K562 (cell line): ENCODE measurements around the gene ETS2. TPM values are rescaled to one million over a fixed set of nuclear protein-coding genes. Genes with fewer than 3 reads are reported as not detected.
A peak's percentile ranks its signal among the peaks of the same experiment; 100 is the strongest.

Experiments
- NFYB ChIP-seq: IDR thresholded peaks from 2 replicates; pipeline ENCODE4 v1.6.1; 2011; ENCODE audit warnings: mild to moderate bottlenecking, moderate library complexity; ENCODE audit not compliant: insufficient read length; ENCODE audit errors: extremely low read depth
- RAD51 ChIP-seq: fragments of 450-650 bp; IDR thresholded peaks from 2 replicates; pipeline ENCODE4 v1.7.1; 2016; ENCODE audit warnings: low read depth, mild to moderate bottlenecking, borderline replicate concordance
- RBM39 ChIP-seq: fragments of 200-400 bp; formaldehyde crosslinking; optimal IDR thresholded peaks from 2 replicates; pipeline ENCODE3; 2018; ENCODE audit warnings: low read depth, low read length
- TFAM ChIP-seq: fragments of 250-450 bp; sonication (Bioruptor Pico); conservative IDR thresholded peaks from 2 replicates; pipeline ENCODE4 v1.5.0; 2021; ENCODE audit warnings: mild to moderate bottlenecking, moderate library complexity
- ZFPM2 ChIP-seq: fragments of 250-450 bp; sonication (Bioruptor Pico); IDR thresholded peaks from 2 replicates; pipeline ENCODE4 v1.5.1; 2022; ENCODE audit warnings: mild to moderate bottlenecking
- ZNF121 ChIP-seq: sonication (generic); formaldehyde crosslinking; conservative IDR thresholded peaks from 2 replicates; pipeline ENCODE4 v1.8.0; 2022; ENCODE audit warnings: missing genetic modification reagents
- ZNF140 ChIP-seq: fragments of 250-450 bp; sonication (Bioruptor Pico); IDR thresholded peaks from 2 replicates; pipeline ENCODE4 v1.8.0; 2021; ENCODE audit warnings: moderate library complexity, mild to moderate bottlenecking, inconsistent platforms
- ZNF146 ChIP-seq: IDR thresholded peaks from one replicate; pipeline ENCODE4 v1.6.1; 2018; ENCODE audit warnings: missing compliant biosample characterization; ENCODE audit not compliant: unreplicated experiment
- polyA plus RNA-seq, 8 experiments: library from polyadenylated mRNA; depleted of rRNA in 4 of 8; stranded (reverse) in 5 of 8; unstranded in 3 of 8; fragments of >200 nt; fragmentation: Nextera tagmentation in 2 of 8; fragmentation: Illumina TruSeq in 1 of 8; extraction: Ambion mirVana in 2 of 8; extraction: Trizol in 1 of 8; gene quantifications; 2 replicates each; pipeline versions ENCODE4 v1.2.1 to v1.2.3, GENCODE V29; 2011 to 2014; ENCODE audit warnings: inconsistent platforms in 1 of 8, missing spikeins in 1 of 8
- total RNA-seq, 7 experiments: library from RNA; depleted of rRNA in 6 of 7; stranded (reverse); fragments of >200 nt in 6 of 7; fragmentation: Illumina TruSeq in 2 of 7; extraction: Trizol in 2 of 7; gene quantifications; 2 replicates each; pipeline versions ENCODE4 v1.2.1 to v1.2.3, GENCODE V29; 2011 to 2021; ENCODE audit warnings: low replicate concordance in 1 of 7
- TF ChIP-seq, protein P1 (sequence below): fragments of 150-350 bp; conservative IDR thresholded peaks from 2 replicates; pipeline ENCODE4 v1.6.1; 2014; ENCODE audit warnings: low read length
- TF ChIP-seq, protein P2 (sequence below): fragments of 200-800 bp; sonication (Bioruptor generic); IDR thresholded peaks from 2 replicates; pipeline ENCODE4 v1.6.1; 2017; ENCODE audit warnings: missing genetic modification characterization, missing compliant biosample characterization
- TF ChIP-seq, protein P3 (sequence below), 2 experiments: fragments of 450-650 bp; IDR thresholded peaks; 2 replicates each; pipeline ENCODE4 v1.6.1; 2016; ENCODE audit warnings: mild to moderate bottlenecking in 2 of 2, borderline replicate concordance in 1 of 2, low read depth in 1 of 2, moderate library complexity in 1 of 2
- TF ChIP-seq, protein P4 (sequence below): sonication (generic); formaldehyde crosslinking; IDR thresholded peaks from 2 replicates; pipeline ENCODE4 v1.8.1; 2022; ENCODE audit warnings: missing genetic modification reagents

The ETS2 gene
- total and polyA plus RNA-seq, 9 of the 15 experiments (the other 6 are each of a cell fraction or from before 2014, with no cell fraction given): 1.7 to 24.4 (median 12.2) TPM

DNA sequence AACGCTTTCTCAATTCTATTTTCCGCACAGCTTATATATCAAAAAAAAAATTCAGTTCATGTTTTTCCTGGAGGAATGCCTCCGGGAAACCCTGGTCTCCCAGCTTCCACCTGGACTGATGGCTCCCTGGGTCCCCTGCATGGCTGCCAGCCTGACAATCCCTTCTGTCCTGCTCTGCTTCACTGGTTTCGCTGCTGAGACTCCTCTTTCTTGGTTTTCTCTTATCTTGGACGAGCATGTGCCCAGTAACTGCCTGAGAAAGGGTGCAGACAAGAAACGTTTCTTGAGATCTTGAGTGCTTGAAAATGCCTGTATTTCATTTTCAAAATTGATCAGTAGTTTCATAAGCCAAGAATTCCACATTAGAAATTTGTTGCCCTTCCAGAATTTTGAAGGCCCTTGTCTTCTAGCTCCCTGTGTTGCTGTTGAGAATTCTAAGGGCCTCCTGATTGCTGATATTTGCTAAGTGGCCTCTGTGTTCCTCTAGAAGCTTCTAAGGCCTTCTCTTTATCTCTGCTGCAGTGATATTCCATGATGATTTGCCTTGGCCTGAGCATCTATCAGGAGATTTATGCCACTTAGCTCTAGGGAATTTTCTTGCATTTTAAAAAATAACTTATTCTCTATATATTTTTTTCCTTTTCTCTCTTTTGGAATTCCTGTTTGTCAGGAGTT is 44.7 kb downstream of the ETS2 start (continued):
- TF ChIP-seq, protein P1, sequence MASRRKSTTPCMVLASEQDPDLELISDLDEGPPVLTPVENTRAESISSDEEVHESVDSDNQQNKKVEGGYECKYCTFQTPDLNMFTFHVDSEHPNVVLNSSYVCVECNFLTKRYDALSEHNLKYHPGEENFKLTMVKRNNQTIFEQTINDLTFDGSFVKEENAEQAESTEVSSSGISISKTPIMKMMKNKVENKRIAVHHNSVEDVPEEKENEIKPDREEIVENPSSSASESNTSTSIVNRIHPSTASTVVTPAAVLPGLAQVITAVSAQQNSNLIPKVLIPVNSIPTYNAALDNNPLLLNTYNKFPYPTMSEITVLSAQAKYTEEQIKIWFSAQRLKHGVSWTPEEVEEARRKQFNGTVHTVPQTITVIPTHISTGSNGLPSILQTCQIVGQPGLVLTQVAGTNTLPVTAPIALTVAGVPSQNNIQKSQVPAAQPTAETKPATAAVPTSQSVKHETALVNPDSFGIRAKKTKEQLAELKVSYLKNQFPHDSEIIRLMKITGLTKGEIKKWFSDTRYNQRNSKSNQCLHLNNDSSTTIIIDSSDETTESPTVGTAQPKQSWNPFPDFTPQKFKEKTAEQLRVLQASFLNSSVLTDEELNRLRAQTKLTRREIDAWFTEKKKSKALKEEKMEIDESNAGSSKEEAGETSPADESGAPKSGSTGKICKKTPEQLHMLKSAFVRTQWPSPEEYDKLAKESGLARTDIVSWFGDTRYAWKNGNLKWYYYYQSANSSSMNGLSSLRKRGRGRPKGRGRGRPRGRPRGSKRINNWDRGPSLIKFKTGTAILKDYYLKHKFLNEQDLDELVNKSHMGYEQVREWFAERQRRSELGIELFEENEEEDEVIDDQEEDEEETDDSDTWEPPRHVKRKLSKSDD: no peak
- TF ChIP-seq, protein P2, sequence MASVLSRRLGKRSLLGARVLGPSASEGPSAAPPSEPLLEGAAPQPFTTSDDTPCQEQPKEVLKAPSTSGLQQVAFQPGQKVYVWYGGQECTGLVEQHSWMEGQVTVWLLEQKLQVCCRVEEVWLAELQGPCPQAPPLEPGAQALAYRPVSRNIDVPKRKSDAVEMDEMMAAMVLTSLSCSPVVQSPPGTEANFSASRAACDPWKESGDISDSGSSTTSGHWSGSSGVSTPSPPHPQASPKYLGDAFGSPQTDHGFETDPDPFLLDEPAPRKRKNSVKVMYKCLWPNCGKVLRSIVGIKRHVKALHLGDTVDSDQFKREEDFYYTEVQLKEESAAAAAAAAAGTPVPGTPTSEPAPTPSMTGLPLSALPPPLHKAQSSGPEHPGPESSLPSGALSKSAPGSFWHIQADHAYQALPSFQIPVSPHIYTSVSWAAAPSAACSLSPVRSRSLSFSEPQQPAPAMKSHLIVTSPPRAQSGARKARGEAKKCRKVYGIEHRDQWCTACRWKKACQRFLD (CRISPR knock-in tag): peak; percentile 90
- TF ChIP-seq NFYB (no peak), ZNF146 (no peak), ZNF121 (CRISPR knock-in tag) (no peak), ZFPM2 (CRISPR knock-in tag) (no peak), RBM39 (no peak), ZNF140 (CRISPR knock-in tag) (no peak), TFAM (no peak), RAD51 (no peak)
- TF ChIP-seq, protein P3, sequence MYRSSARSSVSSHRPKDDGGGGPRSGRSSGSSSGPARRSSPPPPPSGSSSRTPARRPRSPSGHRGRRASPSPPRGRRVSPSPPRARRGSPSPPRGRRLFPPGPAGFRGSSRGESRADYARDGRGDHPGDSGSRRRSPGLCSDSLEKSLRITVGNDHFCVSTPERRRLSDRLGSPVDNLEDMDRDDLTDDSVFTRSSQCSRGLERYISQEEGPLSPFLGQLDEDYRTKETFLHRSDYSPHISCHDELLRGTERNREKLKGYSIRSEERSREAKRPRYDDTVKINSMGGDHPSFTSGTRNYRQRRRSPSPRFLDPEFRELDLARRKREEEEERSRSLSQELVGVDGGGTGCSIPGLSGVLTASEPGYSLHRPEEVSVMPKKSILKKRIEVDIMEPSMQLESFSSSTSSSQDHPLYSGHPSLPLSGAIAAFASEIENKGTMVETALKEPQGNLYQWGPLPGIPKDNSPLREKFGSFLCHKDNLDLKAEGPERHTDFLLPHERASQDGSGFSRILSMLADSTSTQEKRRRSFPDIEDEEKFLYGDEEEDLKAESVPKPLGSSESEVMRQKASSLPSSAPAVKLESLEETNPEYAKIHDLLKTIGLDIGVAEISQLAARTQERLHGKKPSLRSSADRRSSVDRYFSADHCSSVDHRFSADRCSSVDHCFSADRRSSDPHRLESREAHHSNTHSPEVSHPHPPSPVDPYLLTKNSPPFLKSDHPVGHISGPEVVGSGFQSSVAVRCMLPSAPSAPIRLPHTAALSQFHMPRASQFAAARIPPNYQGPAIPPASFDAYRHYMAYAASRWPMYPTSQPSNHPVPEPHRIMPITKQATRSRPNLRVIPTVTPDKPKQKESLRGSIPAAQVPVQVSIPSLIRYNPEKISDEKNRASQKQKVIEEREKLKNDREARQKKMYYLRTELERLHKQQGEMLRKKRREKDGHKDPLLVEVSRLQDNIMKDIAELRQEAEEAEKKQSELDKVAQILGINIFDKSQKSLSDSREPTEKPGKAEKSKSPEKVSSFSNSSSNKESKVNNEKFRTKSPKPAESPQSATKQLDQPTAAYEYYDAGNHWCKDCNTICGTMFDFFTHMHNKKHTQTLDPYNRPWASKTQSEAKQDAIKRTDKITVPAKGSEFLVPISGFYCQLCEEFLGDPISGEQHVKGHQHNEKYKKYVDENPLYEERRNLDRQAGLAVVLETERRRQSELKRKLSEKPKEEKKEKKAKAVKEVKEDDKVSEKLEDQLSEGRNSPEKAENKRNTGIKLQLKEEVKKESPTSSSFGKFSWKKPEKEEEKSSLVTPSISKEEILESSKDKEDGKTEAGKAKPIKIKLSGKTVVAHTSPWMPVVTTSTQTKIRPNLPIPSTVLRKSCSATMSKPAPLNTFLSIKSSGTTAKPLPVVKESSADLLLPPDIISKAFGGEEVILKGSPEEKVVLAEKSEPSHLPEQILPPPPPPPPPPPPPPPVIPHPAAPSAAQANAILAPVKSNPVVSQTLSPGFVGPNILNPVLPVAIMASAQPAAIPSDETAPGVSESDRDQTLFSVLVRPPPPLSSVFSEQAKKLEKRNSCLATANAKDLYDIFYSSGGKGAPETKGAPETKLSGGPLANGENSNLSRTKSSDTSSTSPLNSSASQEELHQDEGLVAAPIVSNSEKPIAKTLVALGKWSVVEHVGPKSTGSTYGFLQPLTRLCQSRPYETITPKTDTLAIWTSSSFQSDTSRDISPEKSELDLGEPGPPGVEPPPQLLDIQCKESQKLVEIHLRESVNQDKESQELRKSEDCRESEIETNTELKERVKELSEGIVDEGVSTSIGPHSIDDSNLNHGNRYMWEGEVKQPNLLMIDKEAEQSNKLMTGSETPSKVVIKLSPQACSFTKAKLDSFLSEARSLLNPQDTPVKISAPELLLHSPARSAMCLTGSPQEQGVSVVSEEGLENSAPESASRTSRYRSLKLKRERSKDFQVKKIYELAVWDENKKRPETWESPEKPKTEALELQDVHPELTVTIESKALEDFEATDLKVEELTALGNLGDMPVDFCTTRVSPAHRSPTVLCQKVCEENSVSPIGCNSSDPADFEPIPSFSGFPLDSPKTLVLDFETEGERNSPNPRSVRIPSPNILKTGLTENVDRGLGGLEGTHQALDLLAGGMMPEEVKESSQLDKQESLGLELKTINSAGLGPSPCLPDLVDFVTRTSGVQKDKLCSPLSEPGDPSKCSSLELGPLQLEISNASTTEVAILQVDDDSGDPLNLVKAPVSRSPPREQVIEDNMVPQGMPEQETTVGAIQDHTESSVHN (IDR thresholded peaks at IDR 0.05; ENCODE audit: borderline replicate concordance in 1 of 2, low read depth in 1 of 2): no peak
- TF ChIP-seq, protein P4, sequence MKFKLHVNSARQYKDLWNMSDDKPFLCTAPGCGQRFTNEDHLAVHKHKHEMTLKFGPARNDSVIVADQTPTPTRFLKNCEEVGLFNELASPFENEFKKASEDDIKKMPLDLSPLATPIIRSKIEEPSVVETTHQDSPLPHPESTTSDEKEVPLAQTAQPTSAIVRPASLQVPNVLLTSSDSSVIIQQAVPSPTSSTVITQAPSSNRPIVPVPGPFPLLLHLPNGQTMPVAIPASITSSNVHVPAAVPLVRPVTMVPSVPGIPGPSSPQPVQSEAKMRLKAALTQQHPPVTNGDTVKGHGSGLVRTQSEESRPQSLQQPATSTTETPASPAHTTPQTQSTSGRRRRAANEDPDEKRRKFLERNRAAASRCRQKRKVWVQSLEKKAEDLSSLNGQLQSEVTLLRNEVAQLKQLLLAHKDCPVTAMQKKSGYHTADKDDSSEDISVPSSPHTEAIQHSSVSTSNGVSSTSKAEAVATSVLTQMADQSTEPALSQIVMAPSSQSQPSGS (CRISPR knock-in tag): no peak
